Mucosa of stomach (tissue), 1 donor: ENCODE data around the gene MRTFB.

Experiments
- H3K27me3 ChIP-seq: one replicate; pipeline ENCODE4 v1.7.0; 2013; ENCODE audit warnings: mild to moderate bottlenecking, low read length; ENCODE audit not compliant: control insufficient read depth, insufficient read depth
- H3K36me3 ChIP-seq: one replicate; pipeline ENCODE4 v1.7.0; 2013; ENCODE audit warnings: low read length; ENCODE audit not compliant: control insufficient read depth, insufficient read depth
- H3K4me1 ChIP-seq: one replicate; pipeline ENCODE4 v1.7.0; 2013; ENCODE audit warnings: mild to moderate bottlenecking, low read length; ENCODE audit not compliant: control insufficient read depth, insufficient read depth
- H3K4me3 ChIP-seq: one replicate; pipeline ENCODE4 v1.7.0; 2013; ENCODE audit warnings: low read length
- H3K9ac ChIP-seq: one replicate; pipeline ENCODE4 v1.7.0; 2013; ENCODE audit warnings: mild to moderate bottlenecking, low read length, moderate library complexity
- H3K9me3 ChIP-seq: one replicate; pipeline ENCODE4 v1.7.0; 2013; ENCODE audit warnings: mild to moderate bottlenecking, low read length, moderate library complexity; ENCODE audit not compliant: control insufficient read depth
- donor health status: Pancreatic carcinoma.

Gene MRTFB

GRCh38 chr16:14291286-14291685 lies 220.2 kb downstream of the MRTFB start:
- peaks cover 5% of the 10 kb centered on the region for H3K9me3 ChIP-seq
- H3K27me3 ChIP-seq: no peaks in the 10 kb centered on the region
- H3K4me1 ChIP-seq: peaks cover under 1% of the 10 kb centered on the region
- H3K4me3 ChIP-seq: no peak overlapping the region
- H3K36me3 ChIP-seq: no peaks in the 10 kb centered on the region
- no peak overlapping the region for H3K9ac ChIP-seq

- no peaks in the 10 kb centered on the region for H3K4me1 ChIP-seq
- no peak overlapping the region for H3K4me3 ChIP-seq
- no peak overlapping the region for H3K9ac ChIP-seq
- H3K36me3 ChIP-seq: no peaks in the 10 kb centered on the region
- H3K9me3 ChIP-seq: peaks cover 5% of the 10 kb centered on the region
- no peaks in the 10 kb centered on the region for H3K27me3 ChIP-seq
These were observed 221.1 kb downstream of the MRTFB start for GRCh38 chr16:14292051-14292825.

- H3K9ac ChIP-seq: no peak overlapping the region
- H3K27me3 ChIP-seq: no peaks in the 10 kb centered on the region
- H3K4me3 ChIP-seq: no peak overlapping the region
- H3K4me1 ChIP-seq: peaks cover 8% of the 10 kb centered on the region
- no peaks in the 10 kb centered on the region for H3K36me3 ChIP-seq
- no peaks in the 10 kb centered on the region for H3K9me3 ChIP-seq
These were observed 225.5 kb downstream of the MRTFB start for GRCh38 chr16:14296663-14297062.

GRCh38 chr16:14298374-14299122 lies 227.4 kb downstream of the MRTFB start:
- H3K4me3 ChIP-seq: no peak overlapping the region
- H3K4me1 ChIP-seq: peaks cover 8% of the 10 kb centered on the region
- H3K27me3 ChIP-seq: no peaks in the 10 kb centered on the region
- no peaks in the 10 kb centered on the region for H3K36me3 ChIP-seq
- no peaks in the 10 kb centered on the region for H3K9me3 ChIP-seq
- H3K9ac ChIP-seq: no peak overlapping the region

GRCh38 chr16:14300705-14301168 lies 229.6 kb downstream of the MRTFB start:
- peaks cover 8% of the 10 kb centered on the region for H3K4me1 ChIP-seq
- H3K9ac ChIP-seq: peak overlapping the region; percentile 5
- no peaks in the 10 kb centered on the region for H3K27me3 ChIP-seq
- H3K9me3 ChIP-seq: no peaks in the 10 kb centered on the region
- H3K36me3 ChIP-seq: no peaks in the 10 kb centered on the region
- H3K4me3 ChIP-seq: no peak overlapping the region

- Histone ChIP-seq H3K4me3 (peak overlapping the region; percentile 36), H3K4me1 (peaks cover 8% of the 10 kb centered on the region), H3K27me3 (no peaks in the 10 kb centered on the region), H3K36me3 (no peaks in the 10 kb centered on the region), H3K9me3 (no peaks in the 10 kb centered on the region), H3K9ac (peak overlapping the region; percentile 5)
These were observed 230.3 kb downstream of the MRTFB start for GRCh38 chr16:14301169-14302030.

- Histone ChIP-seq H3K9me3 (no peaks in the 10 kb centered on the region), H3K27me3 (no peaks in the 10 kb centered on the region), H3K4me1 (peaks cover 8% of the 10 kb centered on the region), H3K9ac (peak overlapping the region; percentile 50), H3K36me3 (no peaks in the 10 kb centered on the region), H3K4me3 (peak overlapping the region; percentile 46)
These were observed 230.9 kb downstream of the MRTFB start for GRCh38 chr16:14302031-14302398.

GRCh38 chr16:14302399-14303181 lies 231.5 kb downstream of the MRTFB start:
- Histone ChIP-seq H3K27me3 (no peaks in the 10 kb centered on the region), H3K9me3 (no peaks in the 10 kb centered on the region), H3K9ac (peak overlapping the region; percentile 50), H3K36me3 (no peaks in the 10 kb centered on the region), H3K4me1 (peaks cover 8% of the 10 kb centered on the region), H3K4me3 (peak overlapping the region; percentile 46)

GRCh38 chr16:14303182-14303618 lies 232.1 kb downstream of the MRTFB start:
- Histone ChIP-seq H3K4me1 (peaks cover 8% of the 10 kb centered on the region), H3K27me3 (no peaks in the 10 kb centered on the region), H3K9ac (no peak overlapping the region), H3K9me3 (no peaks in the 10 kb centered on the region), H3K4me3 (no peak overlapping the region), H3K36me3 (no peaks in the 10 kb centered on the region)

- Histone ChIP-seq H3K9me3 (no peaks in the 10 kb centered on the region), H3K27me3 (no peaks in the 10 kb centered on the region), H3K9ac (peak overlapping the region; percentile 13), H3K4me1 (peaks cover 8% of the 10 kb centered on the region), H3K36me3 (no peaks in the 10 kb centered on the region), H3K4me3 (no peak overlapping the region)
These were observed 232.7 kb downstream of the MRTFB start for GRCh38 chr16:14303639-14304394.
